ENCODE data around the gene IGHMBP2.

IGHMBP2 gene

DNA sequence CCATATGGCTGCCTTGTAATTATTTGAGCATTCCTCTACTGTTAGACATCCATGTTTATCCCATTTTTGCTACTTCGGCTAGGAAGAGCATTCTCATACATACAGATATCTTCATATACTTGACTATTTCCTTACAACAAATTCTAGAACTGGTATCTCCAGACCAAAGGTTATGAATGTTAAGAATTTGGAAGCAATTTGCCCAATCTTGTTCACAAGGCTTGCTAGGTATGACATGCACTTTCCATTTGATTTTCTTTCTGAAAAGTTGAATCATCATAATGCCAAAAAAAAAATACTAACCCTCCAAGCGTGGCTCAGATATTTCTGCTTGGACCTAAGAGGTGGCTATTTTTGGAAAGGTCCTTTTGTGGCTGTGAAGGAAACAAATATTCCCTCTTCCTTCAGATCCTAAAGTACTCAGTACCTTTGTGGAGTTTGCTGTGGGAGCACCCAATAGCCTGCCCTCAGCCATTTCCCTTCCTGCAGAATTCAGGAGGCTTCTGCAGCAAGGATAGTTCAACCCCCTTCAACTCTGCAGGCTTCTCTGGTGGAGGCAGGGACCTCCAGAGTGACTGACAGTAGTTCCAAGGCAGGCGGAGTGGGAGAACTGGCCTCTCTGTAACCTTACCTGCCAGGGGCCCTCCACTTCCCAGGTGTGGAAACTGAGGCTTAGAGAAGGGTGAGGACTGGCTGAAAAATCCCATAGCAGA is 40.0 kb upstream of the IGHMBP2 start (continued):
- TF ChIP-seq ZNF223 (tag by site-specific recombination; IDR thresholded peaks at IDR 0.05), result no peak
- no peak for TF ChIP-seq ZNF274 (IDR thresholded peaks at IDR 0.05; ENCODE audit: low read length)
- no peak for TF ChIP-seq ZNF274 (tag by site-specific recombination; IDR thresholded peaks at IDR 0.05; ENCODE audit: borderline replicate concordance)

DNA sequence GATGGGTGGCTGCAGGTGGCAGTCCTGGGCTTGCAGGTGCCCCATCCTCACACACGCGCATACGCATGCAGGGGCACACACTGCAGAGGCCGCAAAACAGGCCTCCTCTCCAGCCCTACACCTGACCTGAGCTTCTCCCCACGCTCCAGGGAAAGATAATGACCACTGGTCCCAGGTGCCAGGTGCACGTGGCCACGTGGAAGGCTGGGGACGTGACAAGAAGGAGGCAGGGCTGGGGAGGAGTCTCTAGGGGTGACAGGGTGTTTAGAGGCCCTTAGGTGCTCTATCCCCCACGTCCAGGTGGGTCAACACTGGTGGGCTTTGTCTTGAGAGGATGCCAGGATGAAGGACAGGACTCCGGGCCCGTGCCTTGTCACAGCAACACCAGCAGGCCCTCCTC is 38.5 kb upstream of the IGHMBP2 start:
- POLR2A ChIA-PET, result no interaction called here

DNA sequence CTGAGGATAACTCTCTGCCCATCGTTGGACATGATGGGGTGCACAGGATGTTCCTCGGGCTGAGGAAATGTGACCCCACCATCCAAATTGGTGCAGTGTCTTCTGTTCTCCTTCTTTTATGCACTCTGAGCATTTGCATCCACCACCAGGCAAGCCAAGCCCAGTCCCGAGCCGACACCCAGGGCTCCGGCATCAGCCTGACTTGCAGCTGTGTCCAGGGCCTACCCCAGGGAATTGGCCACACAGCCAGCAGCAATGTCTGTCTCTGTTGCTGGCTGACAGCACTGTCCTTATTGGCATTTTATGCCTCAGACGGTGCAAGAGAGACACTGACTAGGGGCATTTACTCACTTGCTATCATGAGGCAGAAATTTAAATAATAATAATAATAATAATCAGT is 36.6 kb upstream of the IGHMBP2 start:
- POLR2A ChIA-PET, result no interaction called here
- Histone ChIP-seq H3K4me3 (ENCODE audit: low read depth, low read length) (no peak overlapping the region), H3K27ac (ENCODE audit: extremely low read depth, low read depth, low read length) (no peak overlapping the region), H3K4me1 (ENCODE audit: control insufficient read depth, insufficient read depth, low read length) (no peaks in the 10 kb centered on the region), H3K9me3 (ENCODE audit: control insufficient read depth, insufficient read depth, low read depth, low read length) (no peaks in the 10 kb centered on the region), H3K36me3 (ENCODE audit: control insufficient read depth in 2 of 2, insufficient read depth in 1 of 2, low read length in 2 of 2) (no peaks in the 10 kb centered on the region)
- CTCF ChIA-PET, result no interaction called here
- TF ChIP-seq ZNF174 (tag by site-specific recombination; IDR thresholded peaks at IDR 0.05) (no peak), KLF1 (tag by site-specific recombination; IDR thresholded peaks at IDR 0.05) (no peak), ZBTB8A (tag by site-specific recombination; IDR thresholded peaks at IDR 0.05) (no peak), ZNF558 (tag by site-specific recombination; IDR thresholded peaks at IDR 0.05) (no peak), ZFP3 (tag by site-specific recombination; IDR thresholded peaks at IDR 0.05; ENCODE audit: low read depth) (no peak), ZNF701 (tag by site-specific recombination; IDR thresholded peaks at IDR 0.05) (no peak)

More for the DNA sequence above, 38.5 kb upstream of the IGHMBP2 start:
- no peaks in the 10 kb centered on the region for H3K36me3 ChIP-seq (ENCODE audit: control insufficient read depth in 2 of 2, insufficient read depth in 1 of 2, low read length in 2 of 2)
- no peaks in the 10 kb centered on the region for H3K9me3 ChIP-seq (ENCODE audit: control insufficient read depth, insufficient read depth, low read depth, low read length)
- H3K4me1 ChIP-seq (ENCODE audit: control insufficient read depth, insufficient read depth, low read length), result no peaks in the 10 kb centered on the region
- CTCF ChIA-PET, result no interaction called here
- TF ChIP-seq ZNF792 (tag by site-specific recombination; IDR thresholded peaks at IDR 0.05), result no peak
- no peak for TF ChIP-seq IKZF3 (tag by site-specific recombination; IDR thresholded peaks at IDR 0.05)
- TF ChIP-seq FEZF1 (tag by site-specific recombination; IDR thresholded peaks at IDR 0.05), result no peak
- no peak for TF ChIP-seq ZNF600 (tag by site-specific recombination; IDR thresholded peaks at IDR 0.05)
- TF ChIP-seq, protein P1, sequence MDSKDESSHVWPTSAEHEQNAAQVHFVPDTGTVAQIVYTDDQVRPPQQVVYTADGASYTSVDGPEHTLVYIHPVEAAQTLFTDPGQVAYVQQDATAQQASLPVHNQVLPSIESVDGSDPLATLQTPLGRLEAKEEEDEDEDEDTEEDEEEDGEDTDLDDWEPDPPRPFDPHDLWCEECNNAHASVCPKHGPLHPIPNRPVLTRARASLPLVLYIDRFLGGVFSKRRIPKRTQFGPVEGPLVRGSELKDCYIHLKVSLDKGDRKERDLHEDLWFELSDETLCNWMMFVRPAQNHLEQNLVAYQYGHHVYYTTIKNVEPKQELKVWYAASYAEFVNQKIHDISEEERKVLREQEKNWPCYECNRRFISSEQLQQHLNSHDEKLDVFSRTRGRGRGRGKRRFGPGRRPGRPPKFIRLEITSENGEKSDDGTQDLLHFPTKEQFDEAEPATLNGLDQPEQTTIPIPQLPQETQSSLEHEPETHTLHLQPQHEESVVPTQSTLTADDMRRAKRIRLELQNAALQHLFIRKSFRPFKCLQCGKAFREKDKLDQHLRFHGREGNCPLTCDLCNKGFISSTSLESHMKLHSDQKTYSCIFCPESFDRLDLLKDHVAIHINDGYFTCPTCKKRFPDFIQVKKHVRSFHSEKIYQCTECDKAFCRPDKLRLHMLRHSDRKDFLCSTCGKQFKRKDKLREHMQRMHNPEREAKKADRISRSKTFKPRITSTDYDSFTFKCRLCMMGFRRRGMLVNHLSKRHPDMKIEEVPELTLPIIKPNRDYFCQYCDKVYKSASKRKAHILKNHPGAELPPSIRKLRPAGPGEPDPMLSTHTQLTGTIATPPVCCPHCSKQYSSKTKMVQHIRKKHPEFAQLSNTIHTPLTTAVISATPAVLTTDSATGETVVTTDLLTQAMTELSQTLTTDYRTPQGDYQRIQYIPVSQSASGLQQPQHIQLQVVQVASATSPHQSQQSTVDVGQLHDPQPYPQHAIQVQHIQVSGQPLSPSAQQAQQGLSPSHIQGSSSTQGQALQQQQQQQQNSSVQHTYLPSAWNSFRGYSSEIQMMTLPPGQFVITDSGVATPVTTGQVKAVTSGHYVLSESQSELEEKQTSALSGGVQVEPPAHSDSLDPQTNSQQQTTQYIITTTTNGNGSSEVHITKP (tag by site-specific recombination; IDR thresholded peaks at IDR 0.05), result no peak
- TF ChIP-seq, protein P2, sequence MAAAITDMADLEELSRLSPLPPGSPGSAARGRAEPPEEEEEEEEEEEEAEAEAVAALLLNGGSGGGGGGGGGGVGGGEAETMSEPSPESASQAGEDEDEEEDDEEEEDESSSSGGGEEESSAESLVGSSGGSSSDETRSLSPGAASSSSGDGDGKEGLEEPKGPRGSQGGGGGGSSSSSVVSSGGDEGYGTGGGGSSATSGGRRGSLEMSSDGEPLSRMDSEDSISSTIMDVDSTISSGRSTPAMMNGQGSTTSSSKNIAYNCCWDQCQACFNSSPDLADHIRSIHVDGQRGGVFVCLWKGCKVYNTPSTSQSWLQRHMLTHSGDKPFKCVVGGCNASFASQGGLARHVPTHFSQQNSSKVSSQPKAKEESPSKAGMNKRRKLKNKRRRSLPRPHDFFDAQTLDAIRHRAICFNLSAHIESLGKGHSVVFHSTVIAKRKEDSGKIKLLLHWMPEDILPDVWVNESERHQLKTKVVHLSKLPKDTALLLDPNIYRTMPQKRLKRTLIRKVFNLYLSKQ (tag by site-specific recombination; IDR thresholded peaks at IDR 0.05; ENCODE audit: borderline replicate concordance), result no peak
- no peak for TF ChIP-seq ZNF530 (tag by site-specific recombination; IDR thresholded peaks at IDR 0.05; ENCODE audit: low read depth)
- TF ChIP-seq ZNF529 (tag by site-specific recombination; IDR thresholded peaks at IDR 0.05; ENCODE audit: insufficient replicate concordance), result no peak
- TF ChIP-seq KLF9 (tag by site-specific recombination; IDR thresholded peaks at IDR 0.05; ENCODE audit: low read depth), result no peak
- TF ChIP-seq, protein P3, sequence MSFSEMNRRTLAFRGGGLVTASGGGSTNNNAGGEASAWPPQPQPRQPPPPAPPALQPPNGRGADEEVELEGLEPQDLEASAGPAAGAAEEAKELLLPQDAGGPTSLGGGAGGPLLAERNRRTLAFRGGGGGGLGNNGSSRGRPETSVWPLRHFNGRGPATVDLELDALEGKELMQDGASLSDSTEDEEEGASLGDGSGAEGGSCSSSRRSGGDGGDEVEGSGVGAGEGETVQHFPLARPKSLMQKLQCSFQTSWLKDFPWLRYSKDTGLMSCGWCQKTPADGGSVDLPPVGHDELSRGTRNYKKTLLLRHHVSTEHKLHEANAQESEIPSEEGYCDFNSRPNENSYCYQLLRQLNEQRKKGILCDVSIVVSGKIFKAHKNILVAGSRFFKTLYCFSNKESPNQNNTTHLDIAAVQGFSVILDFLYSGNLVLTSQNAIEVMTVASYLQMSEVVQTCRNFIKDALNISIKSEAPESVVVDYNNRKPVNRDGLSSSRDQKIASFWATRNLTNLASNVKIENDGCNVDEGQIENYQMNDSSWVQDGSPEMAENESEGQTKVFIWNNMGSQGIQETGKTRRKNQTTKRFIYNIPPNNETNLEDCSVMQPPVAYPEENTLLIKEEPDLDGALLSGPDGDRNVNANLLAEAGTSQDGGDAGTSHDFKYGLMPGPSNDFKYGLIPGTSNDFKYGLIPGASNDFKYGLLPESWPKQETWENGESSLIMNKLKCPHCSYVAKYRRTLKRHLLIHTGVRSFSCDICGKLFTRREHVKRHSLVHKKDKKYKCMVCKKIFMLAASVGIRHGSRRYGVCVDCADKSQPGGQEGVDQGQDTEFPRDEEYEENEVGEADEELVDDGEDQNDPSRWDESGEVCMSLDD (tag by site-specific recombination; IDR thresholded peaks at IDR 0.05), result no peak
- TF ChIP-seq ZNF548 (tag by site-specific recombination; IDR thresholded peaks at IDR 0.05), result no peak
- no peak for TF ChIP-seq ZNF138 (tag by site-specific recombination; IDR thresholded peaks at IDR 0.05; ENCODE audit: borderline replicate concordance)
- no peak for TF ChIP-seq ZNF10 (tag by site-specific recombination; IDR thresholded peaks at IDR 0.05)
- no peak overlapping the region for H3K27ac ChIP-seq (ENCODE audit: extremely low read depth, low read depth, low read length)
- H3K4me3 ChIP-seq (ENCODE audit: low read depth, low read length), result no peak overlapping the region
